ENCODE measurements around the gene ACSL6. TPM values are rescaled to one million over a fixed set of nuclear protein-coding genes. Genes with fewer than 3 reads are reported as not detected.

The ACSL6 gene
- total RNA-seq, 1 donor from 2014 or later, result 3.1 TPM

DNA sequence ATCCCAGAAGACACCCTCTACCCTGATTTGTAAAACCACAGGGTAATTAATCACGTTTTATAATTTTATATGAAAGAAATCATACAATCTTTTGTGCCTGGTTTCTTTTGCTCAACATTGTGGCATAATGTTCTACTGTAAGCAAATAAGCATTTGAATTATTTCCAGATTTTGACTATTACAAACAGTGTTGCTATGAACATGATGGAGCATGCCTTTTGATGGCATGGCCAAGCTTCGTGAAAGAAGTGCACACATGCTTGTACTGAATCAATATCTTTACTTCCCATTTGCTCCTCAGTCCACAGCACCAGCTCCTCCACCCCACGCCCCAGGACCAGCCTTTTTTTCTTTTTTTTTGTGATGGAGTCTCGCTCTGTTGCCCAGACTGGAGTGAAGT is 29.9 kb downstream of the ACSL6 start:
- no peaks in the 10 kb centered on the region for H3K27me3 ChIP-seq (ENCODE audit: control insufficient read depth in 3 of 3, insufficient read depth in 3 of 3, low read length in 3 of 3)
- no peaks in the 10 kb centered on the region for H3K9me3 ChIP-seq (ENCODE audit: control insufficient read depth in 3 of 3, low read length in 3 of 3)
- H3K36me3 ChIP-seq (ENCODE audit: control insufficient read depth in 3 of 3, insufficient read depth in 3 of 3, low read length in 3 of 3), result no peaks in the 10 kb centered on the region
- peaks cover 0 to 15% (median 0%) of the 10 kb centered on the region in 3 donors for H3K4me1 ChIP-seq (ENCODE audit: control insufficient read depth in 3 of 3, insufficient read depth in 3 of 3, low read length in 3 of 3)
- H3K4me3 ChIP-seq (ENCODE audit: low read length in 3 of 3), result no peak overlapping the region
- H3K27ac ChIP-seq (ENCODE audit: low read depth, low read length), result no peak overlapping the region
- no peak overlapping the region for H3K9ac ChIP-seq (ENCODE audit: low read depth in 1 of 3, low read length in 3 of 3)

DNA sequence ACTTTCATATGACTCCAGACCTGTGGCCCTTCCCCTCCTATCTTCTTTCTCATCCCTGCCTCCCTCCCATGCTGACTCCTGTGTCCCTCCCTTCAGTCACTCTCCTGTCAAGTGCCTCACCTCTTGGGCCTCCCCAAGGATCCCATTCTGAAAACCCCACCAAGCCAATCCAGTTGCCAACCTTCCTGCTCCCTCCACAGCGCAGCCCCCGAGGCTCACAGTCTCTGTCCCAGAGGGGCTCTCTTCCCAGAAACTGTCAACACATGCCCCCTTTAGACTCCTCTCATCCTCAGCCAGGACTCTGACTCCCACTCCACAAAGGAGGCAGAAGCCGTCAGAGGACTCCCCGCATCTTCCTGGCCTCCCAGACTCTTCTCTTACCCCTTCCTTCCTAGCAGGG is 30.8 kb downstream of the ACSL6 start:
- peaks cover 0 to under 1% (median 0%) of the 10 kb centered on the region in 3 donors for H3K36me3 ChIP-seq (ENCODE audit: control insufficient read depth in 3 of 3, insufficient read depth in 3 of 3, low read length in 3 of 3)
- H3K4me3 ChIP-seq (ENCODE audit: low read length in 3 of 3), result no peak overlapping the region
- H3K9ac ChIP-seq (ENCODE audit: low read depth in 1 of 3, low read length in 3 of 3), result no peak overlapping the region

DNA sequence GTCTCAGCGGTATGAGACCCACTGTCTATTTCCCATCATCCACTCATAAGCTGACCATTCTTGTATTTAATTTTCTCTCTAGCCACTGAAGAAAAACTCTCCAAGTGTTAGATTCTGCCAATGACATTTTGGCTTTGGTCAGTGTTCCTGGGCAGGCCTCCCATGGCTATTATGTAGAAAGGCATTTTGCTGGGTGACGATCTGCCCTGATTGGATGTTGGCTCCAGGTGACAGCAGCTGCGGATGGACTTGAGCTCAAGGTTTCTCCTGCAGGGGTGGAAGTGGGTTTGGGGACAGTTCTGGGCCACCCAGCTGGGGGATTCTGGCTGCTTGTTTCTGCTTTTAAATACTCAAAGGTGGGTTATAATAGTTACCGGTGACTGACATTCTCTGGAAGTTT is 31.6 kb downstream of the ACSL6 start:
- Histone ChIP-seq H3K36me3 (ENCODE audit: control insufficient read depth in 3 of 3, insufficient read depth in 3 of 3, low read length in 3 of 3) (peaks cover 0 to 2% (median 0%) of the 10 kb centered on the region in 3 donors), H3K27ac (ENCODE audit: low read depth, low read length) (no peak overlapping the region), H3K27me3 (ENCODE audit: control insufficient read depth in 3 of 3, insufficient read depth in 3 of 3, low read length in 3 of 3) (no peaks in the 10 kb centered on the region), H3K9ac (ENCODE audit: low read depth in 1 of 3, low read length in 3 of 3) (no peak overlapping the region), H3K4me1 (ENCODE audit: control insufficient read depth in 3 of 3, insufficient read depth in 3 of 3, low read length in 3 of 3) (peaks cover 0 to 9% (median 0%) of the 10 kb centered on the region in 3 donors), H3K4me3 (ENCODE audit: low read length in 3 of 3) (no peak overlapping the region), H3K9me3 (ENCODE audit: control insufficient read depth in 3 of 3, low read length in 3 of 3) (no peaks in the 10 kb centered on the region)

More for the DNA sequence above, 30.8 kb downstream of the ACSL6 start:
- Histone ChIP-seq H3K9me3 (ENCODE audit: control insufficient read depth in 3 of 3, low read length in 3 of 3) (no peaks in the 10 kb centered on the region), H3K27me3 (ENCODE audit: control insufficient read depth in 3 of 3, insufficient read depth in 3 of 3, low read length in 3 of 3) (no peaks in the 10 kb centered on the region), H3K4me1 (ENCODE audit: control insufficient read depth in 3 of 3, insufficient read depth in 3 of 3, low read length in 3 of 3) (peaks cover 0 to 15% (median 0%) of the 10 kb centered on the region in 3 donors), H3K27ac (ENCODE audit: low read depth, low read length) (no peak overlapping the region)

DNA sequence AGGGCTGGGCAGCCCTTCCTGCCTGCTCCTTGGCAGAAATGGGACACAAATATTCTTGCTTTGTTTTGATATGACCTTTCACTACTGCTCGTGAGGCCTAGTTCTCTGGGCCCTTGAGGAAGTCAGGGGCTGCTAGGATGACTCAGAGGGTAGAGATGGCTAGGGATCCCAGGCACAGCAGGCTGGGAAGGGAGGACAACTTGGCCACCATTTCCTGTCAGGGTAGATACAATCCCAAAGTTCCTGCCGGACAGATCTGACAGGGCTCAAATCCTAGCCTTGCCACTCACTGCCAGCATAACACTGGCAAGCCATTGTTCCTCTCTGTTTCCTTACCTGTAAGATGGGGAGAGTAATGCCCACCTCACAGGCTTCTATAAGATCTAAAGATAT is 34.2 kb downstream of the ACSL6 start:
- H3K4me1 ChIP-seq (ENCODE audit: control insufficient read depth in 3 of 3, insufficient read depth in 3 of 3, low read length in 3 of 3), result peaks cover 0 to 3% (median 0%) of the 10 kb centered on the region in 3 donors
- no peaks in the 10 kb centered on the region for H3K27me3 ChIP-seq (ENCODE audit: control insufficient read depth in 3 of 3, insufficient read depth in 3 of 3, low read length in 3 of 3)
- peaks cover 0 to 4% (median 0%) of the 10 kb centered on the region in 3 donors for H3K36me3 ChIP-seq (ENCODE audit: control insufficient read depth in 3 of 3, insufficient read depth in 3 of 3, low read length in 3 of 3)
- no peak overlapping the region for H3K4me3 ChIP-seq (ENCODE audit: low read length in 3 of 3)
- H3K27ac ChIP-seq (ENCODE audit: low read depth, low read length), result no peak overlapping the region
- no peaks in the 10 kb centered on the region for H3K9me3 ChIP-seq (ENCODE audit: control insufficient read depth in 3 of 3, low read length in 3 of 3)
- no peak overlapping the region for H3K9ac ChIP-seq (ENCODE audit: low read depth in 1 of 3, low read length in 3 of 3)

DNA sequence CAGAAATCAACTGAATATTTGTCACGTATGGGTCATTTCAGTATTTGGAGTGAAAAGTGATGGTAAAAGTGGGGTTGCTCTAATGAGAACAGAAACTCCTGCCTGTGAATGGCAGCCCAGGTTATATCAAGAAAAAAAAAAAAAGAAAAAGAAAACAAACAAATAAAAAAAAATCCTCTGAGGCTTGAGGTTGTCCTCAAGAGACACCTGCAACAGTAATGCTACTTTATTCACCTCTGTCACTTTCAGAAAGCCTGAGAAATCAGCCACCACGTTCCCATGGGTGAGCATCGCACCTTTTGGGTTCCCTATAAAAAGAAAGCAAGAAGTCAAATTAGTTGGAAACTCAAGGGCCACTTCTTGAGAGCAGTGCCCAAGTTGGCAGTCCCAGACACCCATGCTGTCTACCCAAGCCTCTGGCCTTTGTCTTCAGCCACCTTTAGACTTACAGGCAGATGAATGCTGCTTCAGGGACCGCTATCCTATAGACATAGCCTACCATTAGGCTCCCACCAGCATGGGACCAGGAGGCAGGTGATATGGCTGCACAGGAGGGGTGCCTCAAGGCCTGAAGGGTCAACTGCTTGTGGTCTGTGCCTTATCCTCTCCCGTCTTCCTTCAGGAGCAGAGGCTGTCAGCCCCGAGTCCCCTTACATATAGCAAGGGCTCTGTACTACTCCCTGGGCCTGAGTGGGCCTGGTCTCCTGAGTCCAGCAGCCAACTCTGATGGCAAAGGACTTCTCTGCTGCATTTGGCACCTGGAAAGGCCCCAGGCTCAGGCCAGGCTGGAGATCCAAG is 34.8 kb downstream of the ACSL6 start:
- Histone ChIP-seq H3K36me3 (ENCODE audit: control insufficient read depth in 3 of 3, insufficient read depth in 3 of 3, low read length in 3 of 3) (peaks cover 0 to 4% (median 0%) of the 10 kb centered on the region in 3 donors), H3K27me3 (ENCODE audit: control insufficient read depth in 3 of 3, insufficient read depth in 3 of 3, low read length in 3 of 3) (no peaks in the 10 kb centered on the region), H3K9ac (ENCODE audit: low read depth in 1 of 3, low read length in 3 of 3) (no peak overlapping the region), H3K27ac (ENCODE audit: low read depth, low read length) (no peak overlapping the region), H3K4me3 (ENCODE audit: low read length in 3 of 3) (no peak overlapping the region), H3K9me3 (ENCODE audit: control insufficient read depth in 3 of 3, low read length in 3 of 3) (no peaks in the 10 kb centered on the region), H3K4me1 (ENCODE audit: control insufficient read depth in 3 of 3, insufficient read depth in 3 of 3, low read length in 3 of 3) (peaks cover 0 to 3% (median 0%) of the 10 kb centered on the region in 3 donors)

DNA sequence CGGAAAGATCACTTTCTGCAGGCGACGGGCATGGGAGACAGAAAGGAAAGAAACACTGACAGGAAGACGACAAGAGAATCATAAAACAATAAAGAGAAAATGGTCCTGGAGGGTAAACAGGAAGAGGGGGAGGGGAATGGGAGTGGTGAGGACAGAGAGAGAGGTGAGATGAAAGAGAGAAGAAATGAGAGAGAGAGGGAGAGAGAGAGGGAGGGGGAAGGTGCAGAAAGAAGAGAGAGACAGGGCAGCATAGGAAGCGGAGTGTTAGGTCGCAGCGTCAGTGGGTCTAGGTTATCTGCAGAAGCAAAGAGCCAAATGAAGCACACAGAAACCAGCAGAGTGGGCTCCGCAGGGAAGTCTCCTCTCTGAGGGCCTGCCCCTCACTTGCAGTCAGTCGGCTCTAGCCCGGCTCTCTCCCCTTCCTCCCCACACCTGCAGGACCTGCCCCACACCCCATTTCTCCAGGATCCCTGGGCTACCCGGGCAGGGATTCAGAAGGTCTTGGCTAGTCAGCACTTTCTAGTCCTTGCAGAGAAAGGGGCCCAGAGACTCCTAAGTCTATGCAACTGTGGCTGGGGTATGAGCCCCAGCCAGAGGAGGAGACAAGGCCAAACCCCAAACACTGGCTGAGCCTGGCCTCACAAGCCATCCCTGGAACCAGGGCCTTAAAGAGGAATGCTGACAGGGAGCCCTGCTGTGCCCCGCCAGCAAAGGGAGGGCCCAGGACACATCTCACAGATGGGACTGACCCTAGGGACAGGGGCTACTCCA is 36.3 kb downstream of the ACSL6 start:
- H3K36me3 ChIP-seq (ENCODE audit: control insufficient read depth in 3 of 3, insufficient read depth in 3 of 3, low read length in 3 of 3), result peaks cover 0 to 4% (median 0%) of the 10 kb centered on the region in 3 donors
- H3K27ac ChIP-seq (ENCODE audit: low read depth, low read length), result no peak overlapping the region
- H3K9ac ChIP-seq (ENCODE audit: low read depth in 1 of 3, low read length in 3 of 3), result no peak overlapping the region
- H3K4me1 ChIP-seq (ENCODE audit: control insufficient read depth in 3 of 3, insufficient read depth in 3 of 3, low read length in 3 of 3), result no peaks in the 10 kb centered on the region
- H3K4me3 ChIP-seq (ENCODE audit: low read length in 3 of 3), result no peak overlapping the region
- no peaks in the 10 kb centered on the region for H3K27me3 ChIP-seq (ENCODE audit: control insufficient read depth in 3 of 3, insufficient read depth in 3 of 3, low read length in 3 of 3)
- no peaks in the 10 kb centered on the region for H3K9me3 ChIP-seq (ENCODE audit: control insufficient read depth in 3 of 3, low read length in 3 of 3)

DNA sequence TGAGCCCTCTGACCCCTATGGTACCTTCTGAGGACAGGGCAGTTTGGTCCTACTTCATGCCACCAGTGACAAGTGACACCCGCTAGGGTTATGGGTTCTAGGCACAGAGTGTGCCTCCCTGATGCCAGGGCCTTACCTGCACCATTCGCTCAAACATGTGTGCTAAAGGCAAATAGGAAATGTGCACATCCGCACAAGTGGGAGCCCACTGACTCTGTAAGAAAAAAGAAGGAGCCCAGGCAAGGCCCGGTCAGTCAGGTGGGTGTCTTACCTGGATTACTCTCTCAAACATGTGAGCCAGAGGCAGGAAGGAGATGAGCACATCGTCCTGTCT is 36.9 kb downstream of the ACSL6 start:
- Histone ChIP-seq H3K4me3 (ENCODE audit: low read length in 3 of 3) (no peak overlapping the region), H3K27ac (ENCODE audit: low read depth, low read length) (no peak overlapping the region)

DNA sequence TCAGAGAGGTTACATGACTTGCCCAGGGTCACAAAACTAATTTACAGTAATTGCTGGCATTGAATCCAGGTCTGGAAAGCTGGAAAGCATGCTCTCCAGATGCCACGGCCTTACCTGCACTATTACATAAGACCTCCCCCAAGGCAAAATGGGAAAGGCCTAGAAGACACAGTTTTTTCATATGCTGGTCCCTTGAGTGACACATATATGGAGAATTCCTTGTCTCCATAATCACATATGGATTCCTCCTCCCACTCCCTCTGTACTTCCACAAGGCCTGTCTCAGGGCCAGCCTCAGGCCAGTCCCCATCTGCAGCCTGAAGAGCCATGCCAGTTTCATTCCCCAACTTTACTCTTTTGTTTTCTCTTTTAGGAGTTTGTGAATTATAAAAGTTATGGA is 37.4 kb downstream of the ACSL6 start:
- Histone ChIP-seq H3K27me3 (ENCODE audit: control insufficient read depth in 3 of 3, insufficient read depth in 3 of 3, low read length in 3 of 3) (no peaks in the 10 kb centered on the region), H3K36me3 (ENCODE audit: control insufficient read depth in 3 of 3, insufficient read depth in 3 of 3, low read length in 3 of 3) (peaks cover 0 to 4% (median 0%) of the 10 kb centered on the region in 3 donors), H3K4me3 (ENCODE audit: low read length in 3 of 3) (no peak overlapping the region), H3K9ac (ENCODE audit: low read depth in 1 of 3, low read length in 3 of 3) (no peak overlapping the region), H3K27ac (ENCODE audit: low read depth, low read length) (no peak overlapping the region), H3K9me3 (ENCODE audit: control insufficient read depth in 3 of 3, low read length in 3 of 3) (no peaks in the 10 kb centered on the region), H3K4me1 (ENCODE audit: control insufficient read depth in 3 of 3, insufficient read depth in 3 of 3, low read length in 3 of 3) (no peaks in the 10 kb centered on the region)

More for the DNA sequence above, 36.9 kb downstream of the ACSL6 start:
- Histone ChIP-seq H3K4me1 (ENCODE audit: control insufficient read depth in 3 of 3, insufficient read depth in 3 of 3, low read length in 3 of 3) (no peaks in the 10 kb centered on the region), H3K36me3 (ENCODE audit: control insufficient read depth in 3 of 3, insufficient read depth in 3 of 3, low read length in 3 of 3) (peaks cover 0 to 4% (median 0%) of the 10 kb centered on the region in 3 donors), H3K9me3 (ENCODE audit: control insufficient read depth in 3 of 3, low read length in 3 of 3) (no peaks in the 10 kb centered on the region), H3K9ac (ENCODE audit: low read depth in 1 of 3, low read length in 3 of 3) (no peak overlapping the region), H3K27me3 (ENCODE audit: control insufficient read depth in 3 of 3, insufficient read depth in 3 of 3, low read length in 3 of 3) (no peaks in the 10 kb centered on the region)

DNA sequence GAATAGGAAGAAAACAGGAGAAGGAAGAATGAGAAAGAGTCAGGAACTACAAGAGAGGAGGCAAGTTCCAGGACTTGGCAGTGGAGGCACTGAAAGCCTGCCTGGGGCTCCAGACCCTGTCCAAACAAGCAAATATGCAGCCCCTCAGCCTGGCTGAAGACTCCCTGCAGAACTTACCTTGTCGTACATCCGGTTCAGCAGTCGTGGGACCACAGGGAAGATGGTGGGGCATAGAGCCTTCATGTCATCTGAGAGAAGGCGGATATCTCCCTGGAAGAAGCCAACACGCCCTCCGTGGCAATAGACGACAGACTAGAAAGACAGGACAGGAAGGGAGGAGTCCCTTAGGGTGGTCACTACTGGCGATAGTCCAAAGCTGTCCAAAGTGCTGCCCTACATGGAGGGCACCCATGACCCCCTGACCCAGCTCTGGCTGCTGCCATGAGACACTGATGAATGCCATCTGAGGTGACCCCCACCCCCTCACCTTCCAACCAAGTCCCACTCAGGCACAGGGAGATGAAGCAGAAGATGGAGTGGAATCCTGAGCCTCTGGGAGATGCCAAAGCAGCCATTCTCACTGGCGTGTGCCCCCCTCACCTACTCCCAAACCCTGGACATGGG is 38.3 kb downstream of the ACSL6 start:
- no peaks in the 10 kb centered on the region for H3K9me3 ChIP-seq (ENCODE audit: control insufficient read depth in 3 of 3, low read length in 3 of 3)
- no peaks in the 10 kb centered on the region for H3K27me3 ChIP-seq (ENCODE audit: control insufficient read depth in 3 of 3, insufficient read depth in 3 of 3, low read length in 3 of 3)
- no peaks in the 10 kb centered on the region for H3K4me1 ChIP-seq (ENCODE audit: control insufficient read depth in 3 of 3, insufficient read depth in 3 of 3, low read length in 3 of 3)
- H3K9ac ChIP-seq (ENCODE audit: low read depth in 1 of 3, low read length in 3 of 3), result no peak overlapping the region
- no peak overlapping the region for H3K4me3 ChIP-seq (ENCODE audit: low read length in 3 of 3)
- H3K36me3 ChIP-seq (ENCODE audit: control insufficient read depth in 3 of 3, insufficient read depth in 3 of 3, low read length in 3 of 3), result peaks cover 0 to 4% (median 0%) of the 10 kb centered on the region in 3 donors
- no peak overlapping the region for H3K27ac ChIP-seq (ENCODE audit: low read depth, low read length)

Data from skeletal muscle tissue (tissue), 4 donors.